MM.1S (cell line): ENCODE data around the gene CLEC16A.

Experiments
- EZH2phosphoT487 ChIP-seq: fragments of 300-600 bp; sonication (generic); IDR thresholded peaks from 2 replicates; pipeline ENCODE4 v1.6.1; 2018; ENCODE audit warnings: antibody characterized with exemption, low read length
- TF ChIP-seq, protein P1 (sequence below): fragments of 300-600 bp; sonication (generic); IDR thresholded peaks from 2 replicates; pipeline ENCODE4 v1.5.1; 2016; ENCODE audit warnings: antibody characterized with exemption, low read length, mixed read lengths

DNA sequence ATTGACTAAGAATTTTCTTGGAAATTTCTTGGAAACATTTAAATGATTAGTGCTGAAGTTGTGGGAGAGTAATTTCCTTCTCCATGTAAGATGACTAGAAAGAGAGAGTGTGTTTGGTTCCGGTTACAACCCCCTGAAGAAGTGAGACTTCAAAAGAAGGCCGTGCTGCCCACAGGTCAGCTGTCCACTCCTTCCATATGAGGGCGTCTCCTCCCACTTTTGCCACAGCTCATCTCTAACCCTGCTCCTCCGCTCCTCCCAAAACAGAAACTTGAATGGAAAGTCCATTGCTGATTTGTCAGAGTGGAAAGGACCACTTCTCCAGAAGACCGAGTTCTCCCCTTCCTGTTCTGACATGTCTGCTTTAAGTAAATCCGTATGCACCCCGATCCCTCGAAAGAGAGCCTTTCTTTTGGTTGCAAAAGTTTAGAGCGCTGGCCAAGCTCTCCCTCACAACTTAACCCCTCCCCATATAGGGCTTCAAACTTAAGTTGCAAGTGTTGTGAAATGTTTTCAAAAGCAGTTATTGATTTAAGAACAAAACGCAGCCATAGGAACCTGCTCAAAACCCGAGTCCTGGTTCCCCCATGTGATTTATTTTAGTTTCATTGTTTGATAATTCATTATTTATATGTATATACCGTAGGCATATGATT is 182.2 kb downstream of the CLEC16A start:
- TF ChIP-seq, protein P1, sequence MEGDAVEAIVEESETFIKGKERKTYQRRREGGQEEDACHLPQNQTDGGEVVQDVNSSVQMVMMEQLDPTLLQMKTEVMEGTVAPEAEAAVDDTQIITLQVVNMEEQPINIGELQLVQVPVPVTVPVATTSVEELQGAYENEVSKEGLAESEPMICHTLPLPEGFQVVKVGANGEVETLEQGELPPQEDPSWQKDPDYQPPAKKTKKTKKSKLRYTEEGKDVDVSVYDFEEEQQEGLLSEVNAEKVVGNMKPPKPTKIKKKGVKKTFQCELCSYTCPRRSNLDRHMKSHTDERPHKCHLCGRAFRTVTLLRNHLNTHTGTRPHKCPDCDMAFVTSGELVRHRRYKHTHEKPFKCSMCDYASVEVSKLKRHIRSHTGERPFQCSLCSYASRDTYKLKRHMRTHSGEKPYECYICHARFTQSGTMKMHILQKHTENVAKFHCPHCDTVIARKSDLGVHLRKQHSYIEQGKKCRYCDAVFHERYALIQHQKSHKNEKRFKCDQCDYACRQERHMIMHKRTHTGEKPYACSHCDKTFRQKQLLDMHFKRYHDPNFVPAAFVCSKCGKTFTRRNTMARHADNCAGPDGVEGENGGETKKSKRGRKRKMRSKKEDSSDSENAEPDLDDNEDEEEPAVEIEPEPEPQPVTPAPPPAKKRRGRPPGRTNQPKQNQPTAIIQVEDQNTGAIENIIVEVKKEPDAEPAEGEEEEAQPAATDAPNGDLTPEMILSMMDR: no peak
- TF ChIP-seq EZH2phosphoT487: no peak
